Hepatocyte (in vitro differentiated cells): ENCODE data around the gene POLR3B. TPM values are rescaled to one million over a fixed set of nuclear protein-coding genes. Genes with fewer than 3 reads are reported as not detected.

Source experiments
- DNase-seq: peaks from one replicate; pipeline ENCODE4 v3.0.0-alpha.2; 2016; ENCODE audit warnings: low spot score
- H2AFZ ChIP-seq: fragments of 200-600 bp; sonication (generic); 2 replicates; pipeline ENCODE4 v1.6.0; 2016; ENCODE audit warnings: antibody characterized with exemption, mild to moderate bottlenecking
- H3K27ac ChIP-seq: fragments of 200-600 bp; sonication (generic); 2 replicates; pipeline ENCODE4 v1.5.1; 2016; ENCODE audit warnings: mild to moderate bottlenecking
- H3K27me3 ChIP-seq: fragments of 200-600 bp; sonication (generic); 2 replicates; pipeline ENCODE4 v1.6.1; 2016
- H3K36me3 ChIP-seq: fragments of 200-600 bp; sonication (generic); replicated peaks from 2 replicates; pipeline ENCODE4 v1.5.1; 2016; ENCODE audit warnings: low read depth; ENCODE audit not compliant: insufficient read depth
- H3K4me1 ChIP-seq: fragments of 200-600 bp; sonication (generic); 2 replicates; pipeline ENCODE4 v1.5.1; 2016; ENCODE audit warnings: mild to moderate bottlenecking, moderate library complexity; ENCODE audit not compliant: insufficient read depth
- H3K4me2 ChIP-seq: fragments of 200-600 bp; sonication (generic); 2 replicates; pipeline ENCODE4 v1.6.0; 2016
- H3K4me3 ChIP-seq: fragments of 200-600 bp; sonication (generic); 2 replicates; pipeline ENCODE4 v1.5.1; 2016; ENCODE audit warnings: mild to moderate bottlenecking
- H3K79me2 ChIP-seq: fragments of 200-600 bp; sonication (generic); 2 replicates; pipeline ENCODE4 v1.6.0; 2017; ENCODE audit warnings: mild to moderate bottlenecking
- H3K9me2 ChIP-seq: fragments of 200-600 bp; sonication (generic); replicated peaks from 2 replicates; pipeline ENCODE4 v1.6.0; 2017; ENCODE audit warnings: mild to moderate bottlenecking; ENCODE audit not compliant: insufficient read depth
- H3K9me3 ChIP-seq: fragments of 200-600 bp; sonication (generic); 2 replicates; pipeline ENCODE4 v1.5.1; 2016; ENCODE audit warnings: low read depth, mild to moderate bottlenecking
- H4K20me1 ChIP-seq: fragments of 200-600 bp; sonication (generic); 2 replicates; pipeline ENCODE4 v1.6.0; 2016; ENCODE audit warnings: mild to moderate bottlenecking; ENCODE audit not compliant: insufficient read depth, poor library complexity, severe bottlenecking
- CTCF ChIP-seq: fragments of 200-600 bp; sonication (generic); IDR thresholded peaks from 2 replicates; pipeline ENCODE4 v1.5.1; 2016; ENCODE audit warnings: antibody characterized with exemption, mild to moderate bottlenecking; ENCODE audit not compliant: poor library complexity
- EZH2 ChIP-seq: fragments of 200-600 bp; sonication (generic); IDR thresholded peaks from 2 replicates; pipeline ENCODE4 v1.6.1; 2016; ENCODE audit warnings: antibody characterized with exemption, mild to moderate bottlenecking, borderline replicate concordance
- EZH2phosphoT487 ChIP-seq: fragments of 200-600 bp; sonication (generic); IDR thresholded peaks from one replicate; pipeline ENCODE4 v1.6.1; 2018; ENCODE audit warnings: antibody characterized with exemption, mild to moderate bottlenecking, low read depth, moderate library complexity; ENCODE audit not compliant: unreplicated experiment, severe bottlenecking
- whole genome bisulfite sequencing: methylation state at CpG from one replicate; pipeline ENCODE4 v1.1.6; 2016; ENCODE audit warnings: low lambda C conversion rate; ENCODE audit errors: missing lambda C conversion rate; 5-methylcytosine and 5-hydroxymethylcytosine counted together
- polyA plus RNA-seq: library from polyadenylated mRNA; unstranded; fragments of >200 nt; fragmentation: Nextera tagmentation; extraction: Ambion mirVana; gene quantifications from 2 replicates; pipeline ENCODE4 v1.2.1, GENCODE V29; 2016
- total RNA-seq: library from RNA; depleted of rRNA; stranded (reverse); fragments of >200 nt; gene quantifications from 2 replicates; pipeline ENCODE4 v1.2.3, GENCODE V29; 2014

POLR3B gene
- total and polyA plus RNA-seq, 2 experiments from 2014 or later = 8.4 to 10.4 TPM

GRCh38 chr12:106315523-106315922 lies 42.0 kb upstream of the POLR3B start:
- no peak for DNase-seq
- no peaks in the 10 kb centered on the region for H3K27me3 ChIP-seq
- peaks cover under 1% of the 10 kb centered on the region for H3K4me1 ChIP-seq
- no peaks in the 10 kb centered on the region for H3K9me2 ChIP-seq
- H3K9me3 ChIP-seq = no peaks in the 10 kb centered on the region
- no peak for TF ChIP-seq EZH2phosphoT487
- no peak for TF ChIP-seq CTCF
- TF ChIP-seq EZH2 = no peak
- H3K4me3 ChIP-seq = no peak overlapping the region
- H3K36me3 ChIP-seq = peaks cover 4% of the 10 kb centered on the region
- WGBS = 95% methylated on average over 4 of the region's 4 CpGs
- H3K4me2 ChIP-seq = no peak overlapping the region
- no peaks in the 10 kb centered on the region for H3K79me2 ChIP-seq
- no peak overlapping the region for H2AFZ ChIP-seq
- no peak overlapping the region for H3K27ac ChIP-seq
- H4K20me1 ChIP-seq = no peaks in the 10 kb centered on the region

GRCh38 chr12:106317406-106318082 lies 40.0 kb upstream of the POLR3B start:
- DNase-seq = no peak
- Histone ChIP-seq H4K20me1 (no peaks in the 10 kb centered on the region), H3K4me1 (no peaks in the 10 kb centered on the region), H3K9me3 (no peaks in the 10 kb centered on the region), H2AFZ (no peak overlapping the region), H3K27ac (no peak overlapping the region), H3K4me3 (no peak overlapping the region), H3K79me2 (no peaks in the 10 kb centered on the region), H3K4me2 (no peak overlapping the region), H3K27me3 (no peaks in the 10 kb centered on the region), H3K9me2 (no peaks in the 10 kb centered on the region), H3K36me3 (peaks cover 4% of the 10 kb centered on the region)
- TF ChIP-seq CTCF = no peak
- no peak for TF ChIP-seq EZH2
- no peak for TF ChIP-seq EZH2phosphoT487
- WGBS = 93% methylated on average over 6 of the region's 6 CpGs

GRCh38 chr12:106321139-106321850 lies 36.3 kb upstream of the POLR3B start:
- no peaks in the 10 kb centered on the region for H3K9me2 ChIP-seq
- no peaks in the 10 kb centered on the region for H4K20me1 ChIP-seq
- 60% methylated on average over 7 of the region's 7 CpGs for WGBS
- H3K4me3 ChIP-seq = no peak overlapping the region
- DNase-seq = no peak
- peaks cover 4% of the 10 kb centered on the region for H3K36me3 ChIP-seq
- H2AFZ ChIP-seq = no peak overlapping the region
- H3K9me3 ChIP-seq = no peaks in the 10 kb centered on the region
- no peaks in the 10 kb centered on the region for H3K79me2 ChIP-seq
- TF ChIP-seq EZH2phosphoT487 = no peak
- no peak for TF ChIP-seq CTCF
- H3K4me1 ChIP-seq = no peaks in the 10 kb centered on the region
- no peak overlapping the region for H3K4me2 ChIP-seq
- H3K27me3 ChIP-seq = no peaks in the 10 kb centered on the region
- no peak overlapping the region for H3K27ac ChIP-seq
